Skeletal muscle tissue (tissue), 4 donors: ENCODE data around the gene SH2D5. TPM values are rescaled to one million over a fixed set of nuclear protein-coding genes. Genes with fewer than 3 reads are reported as not detected.

Experiments
- H3K27ac ChIP-seq: one replicate; pipeline ENCODE4 v1.7.0; 2013; ENCODE audit warnings: mild to moderate bottlenecking, low read depth, low read length, inconsistent platforms
- H3K27me3 ChIP-seq, 3 donors: one replicate each; pipeline ENCODE4 v1.7.0; 2013; ENCODE audit warnings: low read length in 3 of 3; ENCODE audit not compliant: control insufficient read depth in 3 of 3, insufficient read depth in 3 of 3
- H3K36me3 ChIP-seq, 3 donors: one replicate each; pipeline ENCODE4 v1.7.0; 2013; ENCODE audit warnings: low read length in 3 of 3; ENCODE audit not compliant: control insufficient read depth in 3 of 3, insufficient read depth in 3 of 3
- H3K4me1 ChIP-seq, 3 donors: one replicate each; pipeline ENCODE4 v1.7.0; 2013; ENCODE audit warnings: low read length in 3 of 3, mild to moderate bottlenecking in 3 of 3; ENCODE audit not compliant: control insufficient read depth in 3 of 3, insufficient read depth in 3 of 3
- H3K4me3 ChIP-seq, 3 donors: one replicate each; pipeline ENCODE4 v1.7.0; 2013; ENCODE audit warnings: low read length in 3 of 3
- H3K9ac ChIP-seq, 3 donors: one replicate each; pipeline ENCODE4 v1.7.0; 2013; ENCODE audit warnings: low read length in 3 of 3, mild to moderate bottlenecking in 3 of 3, moderate library complexity in 2 of 3, low read depth in 1 of 3
- H3K9me3 ChIP-seq, 3 donors: one replicate each; pipeline ENCODE4 v1.7.0; 2013; ENCODE audit warnings: low read length in 3 of 3; ENCODE audit not compliant: control insufficient read depth in 3 of 3
- total RNA-seq: library from RNA; depleted of rRNA; stranded (reverse); fragments of >200 nt; gene quantifications from one replicate; pipeline ENCODE4 v1.2.3, GENCODE V29; 2014
- donor health status: Osteomylitis.

The SH2D5 gene
- total RNA-seq, 1 donor from 2014 or later: under 0.01 TPM

DNA sequence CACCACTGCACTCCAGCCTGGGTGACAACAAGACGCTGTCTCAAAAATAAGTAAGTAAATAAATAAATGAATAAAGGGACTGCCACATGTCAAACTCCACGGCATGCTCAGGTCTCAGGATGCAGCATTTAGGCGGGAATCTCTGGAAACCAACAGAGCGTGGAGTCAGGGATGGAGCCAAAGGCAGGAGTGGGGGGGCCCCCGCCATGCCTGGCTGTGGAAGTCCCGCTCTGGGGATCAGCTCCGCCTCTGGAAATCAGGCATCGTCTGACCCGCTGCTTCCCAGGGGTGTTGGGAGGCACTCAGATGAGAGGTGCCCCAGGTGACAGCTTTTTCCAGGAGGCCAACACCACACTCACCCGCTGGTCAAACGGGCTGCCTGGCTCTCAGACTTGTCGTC, 34.9 kb downstream of the SH2D5 start:
- no peak overlapping the region for H3K27ac ChIP-seq
- H3K4me3 ChIP-seq: no peak overlapping the region
- H3K9ac ChIP-seq: peak overlapping the region in 2 of 3 donors; percentile 28 to 79
- no peaks in the 10 kb centered on the region for H3K36me3 ChIP-seq
- no peaks in the 10 kb centered on the region for H3K27me3 ChIP-seq
- no peaks in the 10 kb centered on the region for H3K9me3 ChIP-seq
- H3K4me1 ChIP-seq: peaks cover 12 to 21% (median 20%) of the 10 kb centered on the region in 3 donors

DNA sequence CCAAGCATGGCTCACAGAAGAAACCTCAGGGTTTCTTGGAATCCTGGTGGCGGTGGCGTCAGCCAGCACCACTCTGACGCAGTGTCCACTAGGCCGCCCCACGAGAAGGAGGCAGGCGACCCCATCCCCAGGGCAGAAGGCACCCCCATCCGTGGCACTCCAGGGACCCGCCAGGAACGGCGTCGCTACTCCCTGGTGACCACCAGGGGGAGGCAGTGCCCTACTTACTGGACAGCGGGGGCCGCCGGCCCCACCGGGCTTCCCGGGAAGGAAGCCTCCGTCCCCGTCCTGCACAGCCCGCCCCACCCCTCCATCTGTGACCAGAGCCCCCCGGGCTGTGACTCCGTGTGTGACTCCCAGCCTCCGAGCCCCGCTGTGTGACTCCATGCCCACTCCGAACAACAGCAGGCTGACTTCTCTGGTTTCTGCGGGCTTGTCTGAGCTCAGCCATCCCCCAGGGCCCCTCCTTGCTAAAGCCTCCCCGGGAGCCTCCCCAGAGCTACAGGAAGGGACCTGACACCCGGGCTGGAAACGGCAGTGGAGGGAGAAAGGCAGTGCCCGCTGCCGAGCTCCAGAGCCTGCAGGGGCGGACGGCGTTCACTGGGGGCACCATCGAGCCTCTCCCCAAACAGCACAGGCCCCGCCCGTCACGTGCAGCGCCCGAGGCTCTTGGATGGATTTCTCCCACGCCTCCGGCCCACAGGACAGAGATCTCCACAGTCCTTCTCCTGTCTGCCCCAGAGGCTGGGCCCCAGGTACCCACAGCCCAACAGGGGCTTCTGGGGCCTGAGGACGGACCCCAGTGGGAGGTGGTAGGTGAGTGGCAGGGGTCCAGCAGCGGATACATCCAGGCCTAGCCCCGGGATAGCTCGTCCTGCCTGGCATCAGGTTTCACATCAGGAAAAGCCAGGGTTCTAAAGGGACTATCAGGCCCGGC, 35.8 kb downstream of the SH2D5 start:
- no peaks in the 10 kb centered on the region for H3K27me3 ChIP-seq
- H3K9ac ChIP-seq: peak overlapping the region; percentile 70 to 83 (median 79)
- H3K4me1 ChIP-seq: peaks cover 12 to 21% (median 20%) of the 10 kb centered on the region in 3 donors
- H3K36me3 ChIP-seq: no peaks in the 10 kb centered on the region
- H3K4me3 ChIP-seq: peak overlapping the region; percentile 68 to 77 (median 71)
- H3K27ac ChIP-seq: peak overlapping the region; percentile 72
- H3K9me3 ChIP-seq: peaks cover 0 to 4% (median 0%) of the 10 kb centered on the region in 3 donors

DNA sequence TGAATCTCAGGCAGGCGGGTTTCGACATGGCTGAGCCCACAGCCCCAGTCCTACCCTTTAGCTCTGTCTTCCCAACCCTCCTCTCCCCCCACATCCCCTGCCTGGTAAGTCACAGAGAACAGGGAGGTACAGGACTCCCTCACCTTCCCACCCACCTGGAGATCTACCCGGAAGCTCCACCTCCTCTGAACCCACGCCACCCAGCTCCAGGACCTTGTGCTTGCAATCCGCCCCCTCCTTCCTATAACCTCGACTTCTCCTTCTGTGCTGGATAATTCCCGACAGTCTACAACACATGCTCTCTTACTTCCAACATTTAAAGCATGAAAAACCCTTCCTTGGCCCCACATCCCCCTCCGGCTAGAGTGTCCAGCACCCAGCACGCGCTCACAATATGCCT, 37.0 kb downstream of the SH2D5 start:
- H3K9me3 ChIP-seq: peaks cover 0 to 4% (median 0%) of the 10 kb centered on the region in 3 donors
- H3K4me3 ChIP-seq: no peak overlapping the region
- H3K4me1 ChIP-seq: peaks cover 12 to 21% (median 20%) of the 10 kb centered on the region in 3 donors
- no peak overlapping the region for H3K9ac ChIP-seq
- no peaks in the 10 kb centered on the region for H3K27me3 ChIP-seq
- no peaks in the 10 kb centered on the region for H3K36me3 ChIP-seq
- no peak overlapping the region for H3K27ac ChIP-seq

DNA sequence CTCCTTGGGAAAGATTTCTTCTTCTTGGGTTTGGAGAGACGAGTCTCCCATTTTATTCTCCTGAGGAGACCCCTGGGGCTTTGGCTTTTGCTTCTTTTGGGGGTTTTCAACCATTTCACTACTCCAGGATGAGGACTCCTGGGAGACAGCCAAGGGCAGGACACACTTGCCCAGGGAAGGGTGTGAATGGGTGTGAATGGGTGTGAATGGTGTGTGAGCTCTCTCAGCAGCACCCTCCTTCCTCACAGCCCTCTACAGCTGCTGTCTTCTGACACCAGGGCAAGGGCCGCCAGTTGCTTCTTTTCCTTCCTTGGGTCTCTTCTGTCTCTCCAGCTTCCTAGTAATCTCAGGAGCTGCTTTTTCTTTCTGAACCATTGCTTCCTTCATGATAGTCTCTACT, 38.9 kb downstream of the SH2D5 start:
- Histone ChIP-seq H3K4me3 (no peak overlapping the region), H3K9ac (no peak overlapping the region), H3K9me3 (peaks cover 0 to 4% (median 0%) of the 10 kb centered on the region in 3 donors), H3K36me3 (no peaks in the 10 kb centered on the region), H3K4me1 (peaks cover 9 to 14% (median 11%) of the 10 kb centered on the region in 3 donors), H3K27ac (no peak overlapping the region), H3K27me3 (no peaks in the 10 kb centered on the region)

DNA sequence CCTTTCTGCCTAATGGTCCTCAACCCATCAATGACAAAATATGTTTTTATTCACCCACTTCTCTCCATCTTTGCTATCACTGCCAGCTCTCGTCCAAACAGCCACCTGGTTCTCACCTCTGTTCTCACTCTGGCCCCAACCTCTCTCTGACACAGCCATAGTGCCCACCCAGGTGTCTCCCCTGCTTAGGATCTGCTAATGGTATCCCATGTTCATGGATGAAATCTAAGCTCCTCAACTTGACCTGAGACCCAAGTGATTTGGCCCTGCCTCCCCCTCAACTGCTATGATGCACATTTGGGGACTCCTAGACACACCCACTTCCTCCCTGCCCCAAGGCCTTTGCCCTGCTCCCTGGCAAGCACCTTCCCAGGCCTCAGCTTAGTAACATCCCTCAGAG, 40.6 kb downstream of the SH2D5 start:
- no peak overlapping the region for H3K27ac ChIP-seq
- H3K4me1 ChIP-seq: peaks cover 6 to 8% (median 6%) of the 10 kb centered on the region in 3 donors
- peaks cover 0 to 4% (median 0%) of the 10 kb centered on the region in 3 donors for H3K9me3 ChIP-seq
- H3K9ac ChIP-seq: no peak overlapping the region
- H3K27me3 ChIP-seq: no peaks in the 10 kb centered on the region
- H3K36me3 ChIP-seq: no peaks in the 10 kb centered on the region
- H3K4me3 ChIP-seq: no peak overlapping the region

DNA sequence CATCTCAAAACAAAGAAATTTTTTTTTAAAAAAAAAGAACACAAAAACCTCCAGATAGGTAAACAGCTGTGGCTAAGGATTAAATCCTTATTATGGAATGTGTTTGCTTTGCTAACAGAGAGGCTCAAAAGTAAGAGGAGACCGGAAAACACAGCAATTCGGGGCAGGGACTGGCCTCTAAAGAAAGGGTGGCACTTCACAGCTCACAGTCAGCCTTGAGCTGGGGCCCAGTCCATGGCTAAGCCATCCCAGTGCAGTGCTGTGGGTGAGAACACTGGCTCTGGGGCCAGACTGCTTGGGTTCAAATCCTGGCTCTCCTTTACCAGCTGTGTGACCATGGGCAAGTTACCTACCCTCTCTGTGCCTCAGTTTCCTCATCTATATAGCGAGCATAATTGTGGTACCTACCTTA, 42.9 kb downstream of the SH2D5 start:
- no peak overlapping the region for H3K4me3 ChIP-seq
- H3K9me3 ChIP-seq: peaks cover 0 to 4% (median 0%) of the 10 kb centered on the region in 3 donors
- no peak overlapping the region for H3K27ac ChIP-seq
- no peaks in the 10 kb centered on the region for H3K27me3 ChIP-seq
- H3K9ac ChIP-seq: no peak overlapping the region
- peaks cover 0 to 8% (median 0%) of the 10 kb centered on the region in 3 donors for H3K4me1 ChIP-seq
- H3K36me3 ChIP-seq: no peaks in the 10 kb centered on the region

DNA sequence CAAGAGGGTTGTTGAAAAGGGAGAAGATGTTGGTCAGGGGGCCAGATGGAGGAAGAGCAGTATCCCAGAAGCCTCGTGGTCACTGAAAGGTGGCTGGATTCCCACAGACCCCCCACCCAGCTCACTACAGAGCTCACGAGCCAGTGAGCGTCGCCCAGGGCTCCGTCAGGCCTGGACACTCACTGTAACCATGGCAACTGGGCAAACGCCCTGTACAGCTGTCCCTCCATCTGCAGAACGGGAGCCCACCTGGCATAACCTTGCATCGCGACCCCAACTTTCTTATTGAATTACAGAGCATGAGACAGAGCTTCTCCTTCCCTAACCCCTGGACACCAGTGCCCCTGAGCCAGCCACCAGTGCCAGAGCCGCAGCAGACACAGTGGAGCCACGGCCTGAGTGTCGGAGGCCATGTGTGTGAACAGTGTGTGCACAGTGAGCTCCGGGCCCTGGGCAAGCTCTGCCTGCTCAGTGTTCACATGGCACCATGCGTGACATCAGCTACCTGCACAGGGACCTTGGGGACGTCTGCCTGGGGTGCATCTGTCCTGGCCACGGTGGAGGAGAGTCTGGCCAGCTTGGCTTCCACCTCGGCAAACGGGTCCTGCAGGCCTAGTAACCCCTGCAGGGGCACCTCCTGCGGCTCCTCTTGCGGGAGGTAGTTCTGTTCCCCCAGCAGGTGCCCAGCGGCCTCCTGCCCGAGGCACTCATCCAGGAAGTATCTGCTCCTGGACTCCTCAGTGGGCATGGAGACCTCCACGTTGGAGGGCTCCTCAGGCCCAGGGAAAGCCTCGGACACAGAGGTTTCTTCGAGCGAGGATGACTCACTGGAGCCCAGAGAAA, 45.4 kb downstream of the SH2D5 start:
- Histone ChIP-seq H3K4me1 (peaks cover 5 to 17% (median 11%) of the 10 kb centered on the region in 3 donors), H3K9me3 (peaks cover 0 to 4% (median 0%) of the 10 kb centered on the region in 3 donors), H3K4me3 (no peak overlapping the region), H3K27ac (no peak overlapping the region), H3K27me3 (no peaks in the 10 kb centered on the region), H3K36me3 (no peaks in the 10 kb centered on the region), H3K9ac (no peak overlapping the region)

DNA sequence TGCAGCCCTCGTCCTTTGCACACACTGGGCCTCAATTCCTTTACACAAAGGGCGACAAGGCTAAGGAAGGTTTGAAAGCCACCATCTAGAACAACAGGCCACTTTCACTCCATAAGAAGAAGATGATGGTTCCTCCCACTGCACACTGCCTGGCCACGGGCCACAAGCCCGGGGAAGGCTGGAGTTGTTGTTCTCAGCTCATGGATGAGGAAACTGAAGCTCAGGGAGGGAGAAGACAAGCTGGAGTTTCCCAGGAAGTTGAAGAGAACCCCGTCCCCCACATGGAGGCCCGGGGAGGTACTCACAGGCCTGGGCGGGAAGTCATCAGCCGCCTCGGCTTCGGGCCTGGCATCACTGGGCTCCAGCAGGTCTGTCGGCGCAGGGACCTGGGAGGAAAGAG, 46.8 kb downstream of the SH2D5 start:
- Histone ChIP-seq H3K4me3 (no peak overlapping the region), H3K9ac (no peak overlapping the region), H3K4me1 (peaks cover 5 to 17% (median 11%) of the 10 kb centered on the region in 3 donors), H3K27me3 (no peaks in the 10 kb centered on the region), H3K9me3 (no peaks in the 10 kb centered on the region), H3K27ac (peak overlapping the region; percentile 79), H3K36me3 (no peaks in the 10 kb centered on the region)

DNA sequence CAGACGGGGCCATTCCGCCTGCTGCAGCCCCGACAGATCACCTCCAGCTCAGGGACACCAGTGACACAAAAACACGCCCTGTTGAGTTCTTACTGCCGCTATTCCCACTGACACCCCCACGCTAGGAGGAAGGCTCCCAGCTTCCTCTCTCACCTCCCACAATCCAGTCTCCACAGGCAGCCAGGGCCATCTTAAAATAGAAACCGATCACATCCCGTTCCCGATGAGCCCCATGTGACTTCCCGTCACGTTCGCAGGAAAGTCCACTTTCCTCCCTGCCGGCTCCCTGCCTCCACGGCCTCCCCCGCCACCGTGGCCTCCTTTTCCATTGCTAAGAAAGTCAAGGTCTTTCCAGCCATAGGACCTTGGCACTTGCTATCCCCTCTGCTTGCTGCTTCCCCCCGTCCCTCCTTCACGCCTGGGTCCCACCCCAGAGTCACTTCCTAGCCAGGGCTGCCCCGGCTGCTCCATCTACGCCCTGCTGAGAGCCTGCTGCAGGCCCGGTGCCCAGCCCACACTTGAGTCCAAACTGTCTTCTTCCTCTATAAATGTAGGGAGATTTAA, 47.3 kb downstream of the SH2D5 start:
- Histone ChIP-seq H3K27me3 (no peaks in the 10 kb centered on the region), H3K27ac (peak overlapping the region; percentile 79), H3K4me3 (peak overlapping the region; percentile 30 to 58 (median 46)), H3K4me1 (peaks cover 5 to 17% (median 11%) of the 10 kb centered on the region in 3 donors), H3K9ac (peak overlapping the region; percentile 57 to 72 (median 59)), H3K9me3 (no peaks in the 10 kb centered on the region), H3K36me3 (no peaks in the 10 kb centered on the region)
